Keratinocyte (primary cell): ENCODE data around the gene DHDH. TPM values are rescaled to one million over a fixed set of nuclear protein-coding genes. Genes with fewer than 3 reads are reported as not detected.
"Not testable (repeated sequence)": the region's sequence is repeated elsewhere in the genome, so short reads cannot be mapped to it uniquely, and the experiment has no call there.

ENCODE experiments used
- DNase-seq: peaks from one replicate; pipeline ENCODE4 v3.0.0-alpha.2; 2011; ENCODE audit warnings: low read depth, missing footprints, low spot score
- FAIRE-seq: peaks from 2 replicates; lab custom pipeline; 2011; peaks lifted over from hg19 to GRCh38; lab: Jason Lieb, UNC
- H2AFZ ChIP-seq: 2 replicates; pipeline ENCODE4 v1.6.0; 2012; ENCODE audit warnings: low read length, control low read depth, inconsistent platforms; ENCODE audit not compliant: control insufficient read depth
- H3K27ac ChIP-seq: 2 replicates; pipeline ENCODE4 v1.5.1; 2011; ENCODE audit warnings: low read length; ENCODE audit not compliant: control insufficient read depth, insufficient read depth
- H3K27me3 ChIP-seq: 3 replicates; pipeline ENCODE4 v1.6.0; 2011; ENCODE audit warnings: low read length; ENCODE audit not compliant: control insufficient read depth, insufficient read depth; ENCODE audit errors: extremely low read depth
- H3K36me3 ChIP-seq, 2 experiments: 2 replicates in 1 of 2; 3 replicates in 1 of 2; pipeline ENCODE4 v1.5.1; 2011; ENCODE audit warnings: low read length in 2 of 2, mild to moderate bottlenecking in 1 of 2; ENCODE audit not compliant: control insufficient read depth in 2 of 2, insufficient read depth in 2 of 2; ENCODE audit errors: extremely low read depth in 1 of 2
- H3K4me1 ChIP-seq: 3 replicates; pipeline ENCODE4 v1.5.1; 2011; ENCODE audit warnings: low read length; ENCODE audit not compliant: control insufficient read depth, insufficient read depth; ENCODE audit errors: extremely low read depth
- H3K4me2 ChIP-seq: 3 replicates; pipeline ENCODE4 v1.6.0; 2011; ENCODE audit warnings: low read depth, low read length; ENCODE audit not compliant: control insufficient read depth, insufficient read depth; ENCODE audit errors: extremely low read depth
- H3K4me3 ChIP-seq, 3 experiments: fragments of 200-600 bp in 1 of 3; sonication (generic) in 1 of 3; 2 replicates in 2 of 3; 3 replicates in 1 of 3; pipeline ENCODE4 v1.5.1; 2011 to 2016; ENCODE audit warnings: low read length in 3 of 3, mild to moderate bottlenecking in 3 of 3, control low read depth in 2 of 3, inconsistent platforms in 1 of 3, low read depth in 1 of 3, mixed read lengths in 1 of 3, mixed run types in 1 of 3, moderate library complexity in 1 of 3; ENCODE audit not compliant: control insufficient read depth in 2 of 3, insufficient read depth in 2 of 3; ENCODE audit errors: extremely low read depth in 1 of 3
- H3K79me2 ChIP-seq: 2 replicates; pipeline ENCODE4 v1.6.0; 2012; ENCODE audit warnings: low read length; ENCODE audit not compliant: control insufficient read depth, insufficient read depth
- H3K9ac ChIP-seq: 3 replicates; pipeline ENCODE4 v1.6.0; 2011; ENCODE audit warnings: low read length; ENCODE audit not compliant: control insufficient read depth, insufficient read depth; ENCODE audit errors: extremely low read depth
- H3K9me1 ChIP-seq: 3 replicates; pipeline ENCODE4 v1.6.0; 2011; ENCODE audit warnings: low read length; ENCODE audit not compliant: control insufficient read depth, insufficient read depth; ENCODE audit errors: extremely low read depth
- H3K9me3 ChIP-seq: 2 replicates; pipeline ENCODE4 v1.5.1; 2012; ENCODE audit warnings: low read depth, low read length; ENCODE audit not compliant: control insufficient read depth
- H4K20me1 ChIP-seq: 3 replicates; pipeline ENCODE4 v1.6.0; 2011; ENCODE audit warnings: low read length; ENCODE audit not compliant: control insufficient read depth, insufficient read depth; ENCODE audit errors: extremely low read depth
- CTCF ChIP-seq, 3 experiments: IDR thresholded peaks in 1 of 3; conservative IDR thresholded peaks in 1 of 3; optimal IDR thresholded peaks in 1 of 3; 2 replicates in 2 of 3; 3 replicates in 1 of 3; pipeline versions ENCODE3 to v1.5.1; 2011; ENCODE audit warnings: low read length in 3 of 3, mild to moderate bottlenecking in 3 of 3, moderate library complexity in 2 of 3, control low read depth in 1 of 3, inconsistent platforms in 1 of 3; ENCODE audit not compliant: insufficient read depth in 2 of 3; ENCODE audit errors: extremely low read depth in 1 of 3
- EZH2 ChIP-seq: IDR thresholded peaks from one replicate; pipeline ENCODE4 v1.6.1; 2012; ENCODE audit warnings: inconsistent platforms, mild to moderate bottlenecking, low read length, moderate library complexity
- dilution Hi-C: fragments of 300-500 bp; cut with MboI; formaldehyde crosslinking; loops from one replicate; pipeline ENCODE4 v1.7.0; 2020; ENCODE audit warnings: low sequenced_read_pairs; ENCODE audit not compliant: extremely low pct_ligation_motif_present
- polyA plus RNA-seq, 5 experiments: library from polyadenylated mRNA; depleted of rRNA in 3 of 5; stranded (reverse) in 3 of 5; stranded (forward) in 1 of 5; unstranded in 1 of 5; fragments of >200 nt; gene quantifications; 1 replicate in 1 of 5; 2 replicates in 3 of 5; 3 replicates in 1 of 5; pipeline versions ENCODE4 v1.2.1 to v1.2.3, GENCODE V29; 2011 to 2012; ENCODE audit warnings: missing spikeins in 2 of 5, low read depth in 1 of 5, low replicate concordance in 1 of 5

The DHDH gene
- polyA plus RNA-seq, 1 donor (not counting 4 experiments of a cell fraction or from before 2014, with no cell fraction given) = 0.45 TPM

DNA sequence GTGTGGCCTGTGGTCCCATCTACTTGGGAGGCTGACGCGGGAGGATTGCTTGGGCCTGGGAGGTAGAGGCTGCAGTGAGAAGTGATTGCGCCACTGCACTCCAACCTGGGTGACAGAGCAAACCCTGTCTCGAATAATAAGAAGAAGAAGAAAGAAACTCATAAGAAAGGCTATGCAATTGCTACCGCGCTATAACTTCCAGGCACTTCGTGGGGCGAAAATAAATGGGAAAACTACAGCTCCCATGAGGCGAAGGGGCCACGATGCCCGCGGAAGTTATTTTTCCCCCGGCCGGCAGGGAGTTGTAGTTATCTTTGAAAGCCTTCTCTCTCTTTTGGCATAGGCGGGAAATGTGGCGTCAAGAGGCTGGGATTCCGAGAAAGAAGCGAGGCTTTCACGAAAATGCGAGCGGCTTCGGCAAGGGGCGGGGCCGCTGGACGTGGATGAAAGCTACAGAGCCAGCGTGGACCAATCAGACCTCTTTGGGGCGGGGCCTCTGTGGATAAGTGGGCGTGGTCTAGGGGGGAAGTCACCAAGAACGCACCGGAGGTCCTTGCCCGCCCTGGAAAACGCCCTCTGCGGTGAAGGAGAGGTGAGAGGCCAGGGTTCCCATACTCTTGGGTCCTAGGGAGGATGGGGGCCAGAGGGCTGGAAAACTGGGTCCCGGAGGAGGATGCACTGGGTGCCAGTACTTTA lies 33.6 kb upstream of the DHDH start, which contains the start of gene NUCB1:
NUCB1 (plus strand) TSS at position 532 of the 696 bp plus-strand sequence. CDS start 485 bp downstream, outside the sequence.
- dilution Hi-C loops = no loop called here
- H3K9me1 ChIP-seq = peaks cover 1% of the 10 kb centered on the region
- peaks cover 0 to 4% of the 10 kb centered on the region in 2 experiments for H3K36me3 ChIP-seq
- peak within 1 kb of the TSS; percentile 93 for H2AFZ ChIP-seq
- no peak for TF ChIP-seq EZH2
- peak in 2 of 3 experiments; percentile 24 for TF ChIP-seq CTCF (optimal IDR thresholded peaks at IDR 0.05 in 1 of 3, IDR thresholded peaks at IDR 0.05 in 1 of 3, conservative IDR thresholded peaks at IDR 0.05 in 1 of 3; ENCODE audit: extremely low read depth in 1 of 3, insufficient read depth in 2 of 3, low read length in 3 of 3)
- peaks cover 6% of the 10 kb centered on the region for H3K4me1 ChIP-seq
- H3K9ac ChIP-seq = peak within 1 kb of the TSS; percentile 94
- H3K9me3 ChIP-seq = no peaks in the 10 kb centered on the region
- H4K20me1 ChIP-seq = no peaks in the 10 kb centered on the region
- peaks cover 9% of the 10 kb centered on the region for H3K79me2 ChIP-seq
- H3K4me2 ChIP-seq = peak within 1 kb of the TSS; percentile 97
- peaks cover 5% of the 10 kb centered on the region for H3K27me3 ChIP-seq
- peak; percentile 85 for FAIRE-seq
- DNase-seq = peak; percentile 90
- H3K27ac ChIP-seq = peak within 1 kb of the TSS; percentile 82
- peak within 1 kb of the TSS; percentile 89 to 96 (median 96) for H3K4me3 ChIP-seq

DNA sequence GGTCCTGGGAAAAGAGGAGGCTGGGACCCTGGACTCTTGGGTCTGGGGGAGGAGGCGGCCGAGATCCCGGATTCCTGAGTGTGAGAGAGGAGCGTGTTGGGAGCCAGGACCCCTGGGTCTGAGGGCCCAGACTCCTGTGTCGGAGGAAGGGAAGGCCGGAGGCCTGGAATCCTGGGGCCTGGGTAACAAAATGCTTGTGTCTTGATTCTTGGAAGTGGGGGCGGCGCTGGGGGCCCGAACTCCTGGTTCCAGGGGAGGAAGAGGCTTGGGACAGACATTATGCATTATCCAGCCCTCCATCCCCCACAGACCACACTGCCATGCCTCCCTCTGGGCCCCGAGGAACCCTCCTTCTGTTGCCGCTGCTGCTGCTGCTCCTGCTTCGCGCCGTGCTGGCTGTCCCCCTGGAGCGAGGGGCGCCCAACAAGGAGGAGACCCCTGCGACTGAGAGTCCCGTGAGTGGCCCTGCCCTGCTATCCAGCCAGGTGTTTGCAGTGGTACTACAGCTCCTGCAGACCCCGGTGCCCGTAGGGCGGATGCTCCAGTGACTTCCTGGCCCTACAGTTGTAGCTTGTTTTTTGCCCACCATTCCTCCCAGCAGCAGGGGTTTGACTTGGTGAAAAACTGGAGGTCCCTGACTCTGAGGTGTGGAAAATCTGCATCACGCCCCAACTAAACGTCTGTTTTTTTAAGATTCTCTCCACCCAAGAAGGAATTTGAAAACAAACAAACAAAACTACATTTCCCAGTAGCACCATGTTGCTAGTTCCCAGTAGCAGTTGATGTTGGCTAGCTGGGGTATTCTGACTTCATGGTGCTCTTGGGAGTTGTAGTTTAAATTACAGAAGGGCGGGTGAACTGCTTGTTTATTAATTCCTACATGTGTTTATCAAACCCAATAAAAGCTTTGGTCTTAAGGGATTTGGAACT lies 32.8 kb upstream of the DHDH start:
- Histone ChIP-seq H3K4me2 (peak overlapping the region; percentile 97), H3K9ac (peak overlapping the region; percentile 94), H3K79me2 (peaks cover 9% of the 10 kb centered on the region), H3K4me1 (peaks cover 6% of the 10 kb centered on the region), H3K9me1 (peaks cover 4% of the 10 kb centered on the region), H4K20me1 (no peaks in the 10 kb centered on the region), H3K27ac (peak overlapping the region; percentile 82), H3K27me3 (no peaks in the 10 kb centered on the region), H2AFZ (peak overlapping the region; percentile 88), H3K4me3 (peak overlapping the region; percentile 89 to 96 (median 96)), H3K9me3 (no peaks in the 10 kb centered on the region), H3K36me3 (peaks cover 0 to 7% of the 10 kb centered on the region in 2 experiments)
- dilution Hi-C loops = no loop called here
- TF ChIP-seq EZH2 (no peak), CTCF (optimal IDR thresholded peaks at IDR 0.05 in 1 of 3, IDR thresholded peaks at IDR 0.05 in 1 of 3, conservative IDR thresholded peaks at IDR 0.05 in 1 of 3; ENCODE audit: extremely low read depth in 1 of 3, insufficient read depth in 2 of 3, low read length in 3 of 3) (no peak)
- FAIRE-seq (no peak), DNase-seq (no peak)

- H3K27me3 ChIP-seq, dilution Hi-C loops, H3K9ac ChIP-seq, H3K79me2 ChIP-seq, H3K9me1 ChIP-seq, H3K9me3 ChIP-seq, FAIRE-seq, H3K36me3 ChIP-seq, DNase-seq, H3K4me2 ChIP-seq, H4K20me1 ChIP-seq, H3K4me3 ChIP-seq, H3K27ac ChIP-seq, H2AFZ ChIP-seq, H3K4me1 ChIP-seq: not testable (repeated sequence)
Measured at GRCh38 chr19:48902291-48902690, 31.2 kb upstream of the DHDH start.
